K562 (cell line): ENCODE results near the gene PRICKLE4. TPM values are rescaled to one million over a fixed set of nuclear protein-coding genes. Genes with fewer than 3 reads are reported as not detected.

ENCODE experiments used
- AFF4 ChIP-seq: sonication (generic); formaldehyde crosslinking; IDR thresholded peaks from 2 replicates; pipeline ENCODE4 v1.8.0; 2023; ENCODE audit warnings: mild to moderate bottlenecking, missing genetic modification reagents
- BACH1 ChIP-seq: fragments of 200-800 bp; sonication (Bioruptor generic); IDR thresholded peaks from 2 replicates; pipeline ENCODE4 v1.6.1; 2016; ENCODE audit warnings: missing genetic modification characterization, missing compliant biosample characterization
- CBX1 ChIP-seq: sonication (generic); IDR thresholded peaks from 2 replicates; pipeline ENCODE4 v1.6.1; 2016; ENCODE audit warnings: antibody characterized with exemption, low read depth, mild to moderate bottlenecking
- CBX2 ChIP-seq: fragments of 200-600 bp; sonication (generic); IDR thresholded peaks from one replicate; pipeline ENCODE4 v1.6.1; 2012; ENCODE audit warnings: mild to moderate bottlenecking, low read length, inconsistent platforms; ENCODE audit not compliant: insufficient read depth, poor library complexity, severe bottlenecking
- CEBPZ ChIP-seq: fragments of 150-350 bp; IDR thresholded peaks from 2 replicates; pipeline ENCODE4 v1.6.1; 2014; ENCODE audit warnings: low read depth, mild to moderate bottlenecking, low read length, borderline replicate concordance
- DACH1 ChIP-seq: fragments of 450-650 bp; IDR thresholded peaks from 2 replicates; pipeline ENCODE4 v1.6.1; 2018; ENCODE audit not compliant: partially characterized antibody
- DNMT1 ChIP-seq: fragments of 450-650 bp; IDR thresholded peaks from 2 replicates; pipeline ENCODE4 v1.6.1; 2016; ENCODE audit warnings: antibody characterized with exemption, mild to moderate bottlenecking
- GABPA ChIP-seq: fragments of 200-800 bp; sonication (Bioruptor generic); conservative IDR thresholded peaks from 2 replicates; pipeline ENCODE4 v1.6.1; 2016; ENCODE audit warnings: low read depth, missing genetic modification characterization, missing compliant biosample characterization
- GMEB1 ChIP-seq: fragments of 250-450 bp; sonication (Bioruptor Pico); IDR thresholded peaks from 2 replicates; pipeline ENCODE4 v1.4.0; 2020; ENCODE audit warnings: mild to moderate bottlenecking
- MCM5 ChIP-seq: fragments of 450-650 bp; IDR thresholded peaks from 2 replicates; pipeline ENCODE4 v1.6.1; 2016; ENCODE audit warnings: low read depth
- SP1 ChIP-seq: sonication (generic); formaldehyde crosslinking; IDR thresholded peaks from 2 replicates; pipeline ENCODE4 v1.8.1; 2022; ENCODE audit warnings: mild to moderate bottlenecking, missing genetic modification reagents
- ZNF3 ChIP-seq: fragments of 250-450 bp; sonication (Bioruptor Pico); IDR thresholded peaks from 2 replicates; pipeline ENCODE4 v1.5.0; 2021; ENCODE audit warnings: mild to moderate bottlenecking, moderate library complexity
- ZNF644 ChIP-seq: fragments of 200-800 bp; sonication (Bioruptor generic); IDR thresholded peaks from 2 replicates; pipeline ENCODE4 v1.6.1; 2016; ENCODE audit warnings: low read depth, missing genetic modification characterization, missing compliant biosample characterization
- polyA plus RNA-seq, 8 experiments: library from polyadenylated mRNA; depleted of rRNA in 4 of 8; stranded (reverse) in 5 of 8; unstranded in 3 of 8; fragments of >200 nt; fragmentation: Nextera tagmentation in 2 of 8; fragmentation: Illumina TruSeq in 1 of 8; extraction: Ambion mirVana in 2 of 8; extraction: Trizol in 1 of 8; gene quantifications; 2 replicates each; pipeline versions ENCODE4 v1.2.1 to v1.2.3, GENCODE V29; 2011 to 2014; ENCODE audit warnings: inconsistent platforms in 1 of 8, missing spikeins in 1 of 8
- total RNA-seq, 7 experiments: library from RNA; depleted of rRNA in 6 of 7; stranded (reverse); fragments of >200 nt in 6 of 7; fragmentation: Illumina TruSeq in 2 of 7; extraction: Trizol in 2 of 7; gene quantifications; 2 replicates each; pipeline versions ENCODE4 v1.2.1 to v1.2.3, GENCODE V29; 2011 to 2021; ENCODE audit warnings: low replicate concordance in 1 of 7
- TF ChIP-seq, protein P1 (sequence below): sonication (generic); formaldehyde crosslinking; IDR thresholded peaks from 2 replicates; pipeline ENCODE4 v1.8.0; 2022; ENCODE audit warnings: missing genetic modification reagents, mild to moderate bottlenecking, borderline replicate concordance

Gene PRICKLE4
- total and polyA plus RNA-seq, 9 of the 15 experiments (the other 6 are each of a cell fraction or from before 2014, with no cell fraction given), result 0.20 to 0.32 (median 0.27) TPM; not detected in 6

GRCh38 chr6:41747256-41748101, 33.1 kb upstream of the PRICKLE4 start, which contains the start of gene PGC (continued):
- TF ChIP-seq AFF4 (CRISPR knock-in tag) (no peak), SP1 (CRISPR knock-in tag) (no peak; the same call in 1 of the 2 replicates), MCM5 (no peak), BACH1 (tag) (no peak), DACH1 (no peak), CBX1 (no peak), GMEB1 (CRISPR knock-in tag) (no peak), ZNF644 (tag) (peak; percentile 37; the same call in 1 of the 2 replicates), GABPA (tag) (no peak), DNMT1 (no peak), CEBPZ (no peak), ZNF3 (CRISPR knock-in tag) (no peak), CBX2 (no peak)
- TF ChIP-seq, protein P1, sequence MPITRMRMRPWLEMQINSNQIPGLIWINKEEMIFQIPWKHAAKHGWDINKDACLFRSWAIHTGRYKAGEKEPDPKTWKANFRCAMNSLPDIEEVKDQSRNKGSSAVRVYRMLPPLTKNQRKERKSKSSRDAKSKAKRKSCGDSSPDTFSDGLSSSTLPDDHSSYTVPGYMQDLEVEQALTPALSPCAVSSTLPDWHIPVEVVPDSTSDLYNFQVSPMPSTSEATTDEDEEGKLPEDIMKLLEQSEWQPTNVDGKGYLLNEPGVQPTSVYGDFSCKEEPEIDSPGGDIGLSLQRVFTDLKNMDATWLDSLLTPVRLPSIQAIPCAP (CRISPR knock-in tag), result no peak
